ENCODE results near the gene CERS6.
"Not testable (repeated sequence)": the region's sequence is repeated elsewhere in the genome, so short reads cannot be mapped to it uniquely, and the experiment has no call there.

The CERS6 gene

GRCh38 chr2:168501466-168502065 lies 45.5 kb downstream of the CERS6 start:
- no peak for DNase-seq (ENCODE audit: low read depth in 2 of 2)

GRCh38 chr2:168502852-168503251 lies 46.8 kb downstream of the CERS6 start:
- not testable (repeated sequence) for DNase-seq (ENCODE audit: low read depth in 2 of 2)

GRCh38 chr2:168503901-168504300 lies 47.8 kb downstream of the CERS6 start:
- no peak for DNase-seq (ENCODE audit: low read depth in 2 of 2)

GRCh38 chr2:168504323-168504722 lies 48.3 kb downstream of the CERS6 start:
- DNase-seq (ENCODE audit: low read depth in 2 of 2), result no peak

GRCh38 chr2:168510125-168510756 lies 54.2 kb downstream of the CERS6 start:
- no peak for DNase-seq (ENCODE audit: low read depth in 2 of 2)

- no peak for DNase-seq (ENCODE audit: low read depth in 2 of 2)
Observed at GRCh38 chr2:168514692-168515091, 58.6 kb downstream of the CERS6 start.

GRCh38 chr2:168515502-168515901 lies 59.4 kb downstream of the CERS6 start:
- DNase-seq (ENCODE audit: low read depth in 2 of 2), result no peak

GRCh38 chr2:168517816-168518215 lies 61.7 kb downstream of the CERS6 start:
- DNase-seq (ENCODE audit: low read depth in 2 of 2), result no peak

- DNase-seq (ENCODE audit: low read depth in 2 of 2), result no peak
Observed at GRCh38 chr2:168518555-168519066, 62.5 kb downstream of the CERS6 start.

GRCh38 chr2:168519534-168520308 lies 63.6 kb downstream of the CERS6 start:
- DNase-seq (ENCODE audit: low read depth in 2 of 2), result no peak

- DNase-seq (ENCODE audit: low read depth in 2 of 2), result no peak
Observed at GRCh38 chr2:168521053-168521741, 65.1 kb downstream of the CERS6 start.

GRCh38 chr2:168522446-168522845 lies 66.4 kb downstream of the CERS6 start:
- DNase-seq (ENCODE audit: low read depth in 2 of 2), result no peak

- no peak for DNase-seq (ENCODE audit: low read depth in 2 of 2)
Observed at GRCh38 chr2:168524005-168524404, 67.9 kb downstream of the CERS6 start.

GRCh38 chr2:168525020-168525419 lies 68.9 kb downstream of the CERS6 start:
- DNase-seq (ENCODE audit: low read depth in 2 of 2), result no peak

GRCh38 chr2:168525716-168526446 lies 69.8 kb downstream of the CERS6 start:
- no peak for DNase-seq (ENCODE audit: low read depth in 2 of 2)

GRCh38 chr2:168526641-168527040 lies 70.6 kb downstream of the CERS6 start:
- no peak for DNase-seq (ENCODE audit: low read depth in 2 of 2)

GRCh38 chr2:168528016-168528415 lies 71.9 kb downstream of the CERS6 start:
- no peak for DNase-seq (ENCODE audit: low read depth in 2 of 2)

GRCh38 chr2:168528469-168528868 lies 72.4 kb downstream of the CERS6 start:
- DNase-seq (ENCODE audit: low read depth in 2 of 2), result no peak

GRCh38 chr2:168529054-168529833 lies 73.2 kb downstream of the CERS6 start:
- DNase-seq (ENCODE audit: low read depth in 2 of 2), result no peak

GRCh38 chr2:168529900-168530561 lies 74.0 kb downstream of the CERS6 start:
- DNase-seq (ENCODE audit: low read depth in 2 of 2), result no peak

Measured in activated CD4-positive, alpha-beta T cell treated with anti-CD3 and anti-CD28 coated beads for 24 hours (primary cell).